Urothelium cell line (cell line): ENCODE results near the gene ACACB.

Experiments used
- DNase-seq: peaks from one replicate; pipeline ENCODE4 v3.0.0; 2011; ENCODE audit warnings: low spot score, mixed read lengths
- FAIRE-seq: peaks from 2 replicates; lab custom pipeline; 2011; peaks lifted over from hg19 to GRCh38; lab: Jason Lieb, UNC

Gene ACACB

DNA sequence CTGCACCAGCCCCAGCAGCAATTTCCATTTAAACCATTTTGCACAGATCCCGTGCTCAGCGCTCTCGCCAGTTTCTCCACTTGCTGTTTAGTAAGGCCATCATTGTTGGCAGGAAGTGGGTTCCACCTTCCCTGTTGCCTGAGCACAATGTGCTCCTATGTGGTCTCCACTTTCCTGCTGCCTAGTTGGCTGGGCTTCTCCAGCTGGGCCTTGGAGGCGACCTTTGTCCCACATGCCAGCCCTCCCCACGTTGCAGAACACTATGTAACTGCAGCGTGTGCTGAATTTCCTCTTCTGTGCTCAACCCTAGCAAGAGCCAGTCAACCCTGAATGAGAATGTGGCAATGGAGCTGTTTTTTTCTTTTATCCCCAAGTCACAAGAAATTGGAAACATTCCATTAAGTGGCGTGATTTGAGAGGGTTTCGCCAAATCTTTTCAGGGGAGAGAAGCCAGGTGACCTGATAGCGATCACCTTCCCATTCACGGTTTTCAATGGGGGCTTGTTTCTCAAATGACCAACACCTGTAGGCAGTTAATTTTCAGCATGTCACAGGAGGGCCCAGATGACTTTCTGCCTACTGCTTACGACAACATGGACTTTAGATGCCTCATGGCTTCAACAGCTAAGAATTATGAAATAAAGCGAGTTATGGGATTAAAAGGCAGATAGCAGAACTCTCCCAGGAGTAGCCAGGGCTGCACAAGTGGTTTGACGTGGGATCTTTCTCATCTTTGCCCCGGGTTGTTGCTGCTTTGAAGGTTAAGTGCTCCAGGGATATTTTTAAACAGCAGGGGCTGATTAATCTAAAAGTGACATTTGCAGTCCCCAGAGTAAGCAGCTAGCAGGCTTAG is at the start of gene ACACB:
Gene ACACB (plus strand): TSS at position 830 of the 853 bp plus-strand sequence. CDS start 22,819 bp downstream, outside the sequence.
- DNase-seq (no peak), FAIRE-seq (no peak)

- FAIRE-seq, result no peak
Measured at GRCh38 chr12:109069307-109070271, 46.8 kb upstream of the ACACB start.

DNA sequence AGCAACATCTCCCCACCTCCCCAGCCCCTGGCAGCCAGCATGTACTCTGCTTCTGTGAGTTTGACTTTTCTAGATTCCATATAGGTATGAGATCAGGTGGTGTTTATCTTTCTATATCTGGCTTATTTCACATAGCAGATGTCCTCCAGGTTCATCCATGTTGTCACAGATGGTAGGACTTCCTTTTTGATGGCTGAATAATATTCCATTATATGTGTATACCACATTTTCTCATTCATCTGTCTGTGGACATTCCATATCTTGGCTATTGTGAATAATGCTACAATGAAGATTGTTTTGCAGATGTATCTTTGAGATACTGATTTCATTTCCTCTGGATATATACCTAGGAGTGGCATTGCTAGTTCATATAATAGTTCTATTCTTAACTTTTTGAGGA is 41.5 kb upstream of the ACACB start:
- DNase-seq (no peak), FAIRE-seq (no peak)

More at GRCh38 chr12:109069307-109070271, 46.8 kb upstream of the ACACB start:
- no peak for DNase-seq

DNA sequence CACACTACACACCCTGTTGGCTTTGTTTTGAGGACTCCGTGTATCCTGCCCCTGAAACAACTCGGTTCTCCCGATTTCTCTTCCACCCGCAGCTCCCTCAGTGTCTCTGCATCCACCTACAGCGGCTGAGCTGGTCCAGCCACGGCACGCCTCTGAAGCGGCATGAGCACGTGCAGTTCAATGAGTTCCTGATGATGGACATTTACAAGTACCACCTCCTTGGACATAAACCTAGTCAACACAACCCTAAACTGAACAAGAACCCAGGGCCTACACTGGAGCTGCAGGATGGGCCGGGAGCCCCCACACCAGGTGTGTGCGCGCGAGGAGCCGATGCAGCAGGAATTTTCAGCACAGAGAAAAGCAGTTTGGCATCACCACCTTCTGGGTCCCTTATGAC is 33.6 kb upstream of the ACACB start:
- no peak for FAIRE-seq
- no peak for DNase-seq

DNA sequence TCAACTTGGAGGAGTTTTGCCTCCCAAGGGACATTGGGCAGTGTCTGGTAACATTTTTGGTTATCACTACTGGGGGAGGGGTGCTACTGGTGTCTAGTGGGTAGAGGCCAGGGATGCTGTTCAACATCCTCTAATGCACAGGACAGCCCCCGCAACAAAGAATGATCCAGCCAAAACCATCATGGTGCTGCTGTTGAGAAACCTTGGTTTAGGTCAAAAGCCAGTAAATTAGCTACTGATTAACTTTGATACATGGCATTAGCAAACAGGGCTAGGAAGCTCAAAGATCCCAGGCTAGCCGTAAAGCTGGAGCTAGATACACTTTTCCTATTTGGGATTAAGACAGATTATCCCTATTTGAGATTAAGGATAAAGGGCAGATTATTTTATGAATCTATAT is 32.0 kb upstream of the ACACB start:
- FAIRE-seq (no peak), DNase-seq (no peak)

DNA sequence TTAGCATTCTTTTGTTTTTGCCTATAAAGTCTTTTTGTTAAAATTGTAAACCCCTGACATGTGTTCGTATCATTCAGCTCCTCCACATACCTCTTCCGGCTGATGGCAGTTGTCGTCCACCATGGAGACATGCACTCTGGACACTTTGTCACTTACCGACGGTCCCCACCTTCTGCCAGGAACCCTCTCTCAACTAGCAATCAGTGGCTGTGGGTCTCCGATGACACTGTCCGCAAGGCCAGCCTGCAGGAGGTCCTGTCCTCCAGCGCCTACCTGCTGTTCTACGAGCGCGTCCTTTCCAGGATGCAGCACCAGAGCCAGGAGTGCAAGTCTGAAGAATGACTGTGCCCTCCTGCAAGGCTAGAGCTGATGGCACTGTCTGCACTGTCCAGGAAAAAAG is 30.8 kb upstream of the ACACB start:
- DNase-seq, result no peak
- FAIRE-seq, result no peak

DNA sequence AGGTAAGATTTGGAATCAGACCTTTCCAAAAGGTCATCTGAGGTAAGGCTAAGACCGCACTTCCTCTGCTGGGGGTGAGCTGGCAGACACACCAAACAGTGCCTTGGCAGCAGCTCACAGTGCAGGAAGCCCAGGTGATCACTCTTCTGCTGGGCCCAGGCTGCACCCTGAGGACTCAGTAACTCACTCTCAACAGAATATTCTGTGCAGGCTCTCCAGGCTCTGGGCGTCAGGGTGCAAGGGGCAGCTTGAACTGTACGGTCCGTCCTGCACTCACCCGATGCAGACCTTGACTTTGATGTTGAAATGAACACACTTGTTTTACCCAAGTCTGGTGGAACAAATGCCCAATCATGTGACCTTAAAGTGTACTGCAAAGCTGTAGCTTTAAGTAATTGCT is 29.1 kb upstream of the ACACB start:
- FAIRE-seq, result no peak
- DNase-seq, result no peak

DNA sequence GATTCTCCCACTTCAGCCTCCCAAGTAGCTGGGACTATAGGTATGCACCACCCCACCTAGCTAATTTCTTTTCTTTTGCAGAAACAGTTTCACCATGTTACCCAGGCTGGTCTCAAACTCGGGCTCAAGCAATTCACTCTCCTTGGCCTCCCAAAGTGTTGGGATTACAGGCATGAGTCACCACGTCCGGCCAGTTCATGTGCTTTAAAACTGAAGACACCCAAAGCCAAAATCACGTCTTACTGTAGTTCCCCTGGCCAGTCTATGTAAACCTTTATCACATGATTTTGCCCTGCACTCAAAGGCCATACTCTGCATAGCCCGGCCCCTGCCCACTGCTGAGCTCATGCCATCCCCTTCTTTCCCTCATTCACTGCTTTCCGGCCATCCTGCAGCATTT is 27.6 kb upstream of the ACACB start:
- DNase-seq, result no peak
- no peak for FAIRE-seq

DNA sequence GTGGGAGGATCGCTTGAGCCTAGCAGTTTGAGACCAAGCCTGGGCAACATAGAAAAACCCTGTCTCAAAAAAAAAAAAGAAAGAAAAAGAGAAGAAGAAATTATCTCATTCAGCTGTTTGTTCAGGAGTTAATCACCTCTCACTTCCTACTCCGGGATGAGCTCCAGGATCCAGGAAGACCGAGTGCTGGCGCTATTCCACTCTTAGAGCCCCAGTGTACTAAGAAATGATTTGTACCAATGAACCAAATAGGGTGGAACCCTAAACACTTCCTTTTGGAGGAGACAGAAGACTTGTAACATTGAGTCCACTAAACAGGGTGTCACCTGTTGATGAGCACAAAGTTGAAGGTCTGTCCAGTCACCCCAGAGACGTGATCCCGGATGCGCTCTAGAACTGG is 26.7 kb upstream of the ACACB start:
- DNase-seq (no peak), FAIRE-seq (no peak)

DNA sequence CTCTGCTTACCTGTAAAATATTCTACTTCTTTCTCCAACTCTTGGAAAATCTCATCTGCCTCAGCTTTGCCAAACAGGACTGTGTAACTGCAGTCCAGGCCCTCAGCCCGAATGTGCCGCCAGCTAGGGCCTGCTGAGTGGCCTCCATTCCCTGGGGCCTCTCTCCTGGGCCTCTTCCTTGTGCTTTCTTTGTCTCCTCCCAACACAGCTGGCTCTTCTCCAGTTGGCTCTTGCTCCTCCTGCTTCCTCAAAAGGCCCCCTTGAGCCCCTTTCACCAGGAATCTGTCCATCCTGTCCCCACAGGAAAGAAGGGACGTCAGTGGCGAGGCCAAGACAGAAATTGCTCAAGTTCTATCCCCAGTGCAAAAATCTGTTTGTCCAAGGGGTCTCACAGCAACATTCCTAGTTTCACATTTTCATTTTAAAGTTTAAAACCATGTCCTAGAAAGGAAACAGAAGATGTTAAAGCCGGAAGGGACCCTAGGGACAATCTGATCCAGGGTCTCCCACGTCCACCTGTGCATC is 23.8 kb upstream of the ACACB start:
- peak; percentile 7 for DNase-seq
- FAIRE-seq, result no peak

GRCh38 chr12:109093022-109093918 is 23.1 kb upstream of the ACACB start, which contains the start of gene ALKBH2:
Gene ALKBH2, minus strand, starts transcription at chr12:109093472. Its CDS starts 686 bp downstream, at chr12:109092786.
- DNase-seq (peak; percentile 90), FAIRE-seq (no peak)

- FAIRE-seq, result no peak
- no peak for DNase-seq
Measured at GRCh38 chr12:109097140-109097434, 19.3 kb upstream of the ACACB start.

- FAIRE-seq (peak; percentile 48), DNase-seq (peak; percentile 96)
Measured at GRCh38 chr12:109097435-109098182, 18.8 kb upstream of the ACACB start, which contains the start of gene UNG. Gene UNG, plus strand, starts transcription at chr12:109097597. Its CDS starts 83 bp downstream, at chr12:109097680.

GRCh38 chr12:109098183-109098604 is 18.2 kb upstream of the ACACB start:
- FAIRE-seq (no peak), DNase-seq (no peak)

- DNase-seq (no peak), FAIRE-seq (no peak)
Measured at GRCh38 chr12:109098651-109099050, 17.7 kb upstream of the ACACB start.

DNA sequence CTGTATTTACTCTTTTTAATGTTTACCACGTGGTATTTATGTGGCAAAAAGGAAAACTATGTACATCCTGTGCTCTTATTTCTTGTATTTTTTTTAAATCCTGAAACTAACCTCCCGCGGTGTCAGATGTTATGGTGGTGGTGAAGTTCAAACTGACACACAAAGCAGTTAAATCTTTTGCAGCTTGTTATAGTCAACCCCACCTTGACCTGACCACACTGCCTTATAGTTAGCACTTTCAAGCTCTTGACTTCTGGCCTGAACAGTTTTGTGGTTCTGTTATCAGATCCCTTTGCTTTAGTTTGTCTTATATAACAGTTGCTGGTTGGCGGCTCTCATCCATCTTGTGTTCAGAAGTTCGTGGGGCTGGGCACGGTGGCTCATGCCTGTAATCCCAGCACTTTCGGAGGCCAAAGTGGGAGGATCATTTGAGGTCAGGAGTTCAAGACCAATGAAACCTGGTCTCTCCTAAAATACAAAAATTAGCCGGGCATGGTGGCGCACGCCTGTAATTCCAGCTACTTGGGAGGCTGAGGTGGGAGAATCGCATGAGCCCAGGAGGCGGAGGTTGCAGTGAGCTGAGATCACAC is 16.9 kb upstream of the ACACB start:
- DNase-seq (no peak), FAIRE-seq (no peak)

DNA sequence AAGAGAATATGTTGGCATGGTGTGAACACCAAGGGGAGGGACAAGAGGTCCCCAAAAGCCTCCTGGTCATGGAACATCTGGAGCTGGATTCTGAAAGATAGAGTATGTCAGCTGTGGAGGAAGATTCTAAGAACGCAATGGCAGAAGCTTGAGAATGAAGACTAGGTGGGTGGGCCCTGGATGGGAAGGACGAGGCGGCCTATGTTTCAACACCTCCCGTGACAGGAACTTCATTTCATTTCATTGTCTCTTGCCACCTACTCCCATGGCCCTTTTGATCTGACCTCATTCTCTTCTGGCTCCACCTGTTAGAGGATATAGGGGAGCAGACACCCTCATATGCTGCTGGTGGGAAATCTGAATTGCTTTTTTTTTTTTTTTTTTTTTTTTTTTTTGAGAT is 15.6 kb upstream of the ACACB start:
- FAIRE-seq (no peak), DNase-seq (no peak)

GRCh38 chr12:109102491-109102890 is 13.9 kb upstream of the ACACB start:
- FAIRE-seq, result no peak
- DNase-seq, result no peak

- DNase-seq, result no peak
- FAIRE-seq, result no peak
Measured at GRCh38 chr12:109105176-109105575, 11.2 kb upstream of the ACACB start.
